DOHH2 (cell line): ENCODE data around the gene VTN.
"Not testable (repeated sequence)": the region's sequence is repeated elsewhere in the genome, so short reads cannot be mapped to it uniquely, and the experiment has no call there.

Source experiments
- H3F3A ChIP-seq: fragments of 200-600 bp; sonication (generic), shearing (Covaris generic); 2 replicates; pipeline ENCODE4 v1.6.0; 2016; ENCODE audit warnings: antibody characterized with exemption, mild to moderate bottlenecking; ENCODE audit not compliant: control insufficient read depth, insufficient read depth
- H3K27ac ChIP-seq: fragments of 200-600 bp; sonication (generic); 2 replicates; pipeline ENCODE4 v1.5.1; 2014; ENCODE audit warnings: low read depth, mild to moderate bottlenecking, low read length, moderate library complexity
- H3K27me3 ChIP-seq: fragments of 200-600 bp; sonication (generic); 2 replicates; pipeline ENCODE4 v1.6.1; 2014; ENCODE audit warnings: mild to moderate bottlenecking, low read length, mixed read lengths; ENCODE audit not compliant: control insufficient read depth
- H3K36me3 ChIP-seq: fragments of 200-600 bp; sonication (generic); 2 replicates; pipeline ENCODE4 v1.6.1; 2014; ENCODE audit warnings: mild to moderate bottlenecking, low read length, moderate library complexity, mixed read lengths; ENCODE audit not compliant: control insufficient read depth
- H3K4me1 ChIP-seq: fragments of 200-600 bp; sonication (generic); 2 replicates; pipeline ENCODE4 v1.6.1; 2014; ENCODE audit warnings: mild to moderate bottlenecking, low read length, mixed read lengths; ENCODE audit not compliant: control insufficient read depth
- H3K4me2 ChIP-seq: fragments of 200-600 bp; sonication (generic); 2 replicates; pipeline ENCODE4 v1.6.0; 2014; ENCODE audit warnings: mild to moderate bottlenecking, low read length, moderate library complexity
- H3K4me3 ChIP-seq: fragments of 200-600 bp; sonication (generic); 2 replicates; pipeline ENCODE4 v1.5.1; 2014; ENCODE audit warnings: mild to moderate bottlenecking, low read length, mixed read lengths
- H3K79me2 ChIP-seq: fragments of 200-600 bp; sonication (generic); 2 replicates; pipeline ENCODE4 v1.6.1; 2014; ENCODE audit warnings: mild to moderate bottlenecking, low read length, mixed read lengths; ENCODE audit not compliant: control insufficient read depth
- H3K9me2 ChIP-seq: fragments of 200-600 bp; sonication (generic); replicated peaks from 2 replicates; pipeline ENCODE4 v1.6.1; 2014; ENCODE audit warnings: mild to moderate bottlenecking, low read length, mixed read lengths; ENCODE audit not compliant: control insufficient read depth
- H3K9me3 ChIP-seq: fragments of 200-600 bp; sonication (generic); 2 replicates; pipeline ENCODE4 v1.6.1; 2014; ENCODE audit warnings: antibody characterized with exemption, low read length, mixed read lengths; ENCODE audit not compliant: control insufficient read depth, insufficient read depth
- H4K20me1 ChIP-seq: fragments of 200-600 bp; sonication (generic); 2 replicates; pipeline ENCODE4 v1.6.0; 2014; ENCODE audit warnings: low read depth, mild to moderate bottlenecking, antibody characterized with exemption, low read length, moderate library complexity; ENCODE audit not compliant: control insufficient read depth, insufficient read depth
- EZH2phosphoT487 ChIP-seq: fragments of 200-600 bp; sonication (generic); IDR thresholded peaks from 2 replicates; pipeline ENCODE4 v1.6.1; 2017; ENCODE audit warnings: borderline replicate concordance, mild to moderate bottlenecking, antibody characterized with exemption, low read length, moderate library complexity, mixed read lengths
- TF ChIP-seq, protein P1 (sequence below): fragments of 200-600 bp; sonication (generic); IDR thresholded peaks from one replicate; pipeline ENCODE4 v1.5.1; 2014; ENCODE audit warnings: antibody characterized with exemption, mild to moderate bottlenecking, low read depth, low read length; ENCODE audit not compliant: poor library complexity, severe bottlenecking

VTN gene

DNA sequence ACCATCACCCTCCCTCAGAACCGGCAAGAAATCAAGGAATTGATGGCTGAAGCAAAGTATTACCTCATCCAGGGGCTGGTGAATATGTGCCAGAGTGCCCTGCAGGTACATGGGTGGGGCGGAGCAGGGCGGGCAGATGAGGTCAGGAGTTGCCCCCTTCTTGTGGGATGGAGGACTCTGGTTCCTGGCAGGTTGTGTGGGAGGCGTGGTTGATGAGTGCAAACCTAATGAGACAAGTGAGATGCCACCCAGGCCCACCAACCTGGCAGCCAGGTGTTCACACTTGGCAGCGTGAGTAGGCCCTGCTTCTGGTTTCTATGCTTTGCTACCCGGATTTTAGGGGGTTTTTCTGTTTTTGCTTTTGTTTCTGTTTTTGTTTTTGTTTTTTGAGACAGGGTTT lies 29.7 kb downstream of the VTN start:
- peaks cover 33% of the 10 kb centered on the region for H3K36me3 ChIP-seq
- no peak for TF ChIP-seq EZH2phosphoT487
- TF ChIP-seq, protein P1, sequence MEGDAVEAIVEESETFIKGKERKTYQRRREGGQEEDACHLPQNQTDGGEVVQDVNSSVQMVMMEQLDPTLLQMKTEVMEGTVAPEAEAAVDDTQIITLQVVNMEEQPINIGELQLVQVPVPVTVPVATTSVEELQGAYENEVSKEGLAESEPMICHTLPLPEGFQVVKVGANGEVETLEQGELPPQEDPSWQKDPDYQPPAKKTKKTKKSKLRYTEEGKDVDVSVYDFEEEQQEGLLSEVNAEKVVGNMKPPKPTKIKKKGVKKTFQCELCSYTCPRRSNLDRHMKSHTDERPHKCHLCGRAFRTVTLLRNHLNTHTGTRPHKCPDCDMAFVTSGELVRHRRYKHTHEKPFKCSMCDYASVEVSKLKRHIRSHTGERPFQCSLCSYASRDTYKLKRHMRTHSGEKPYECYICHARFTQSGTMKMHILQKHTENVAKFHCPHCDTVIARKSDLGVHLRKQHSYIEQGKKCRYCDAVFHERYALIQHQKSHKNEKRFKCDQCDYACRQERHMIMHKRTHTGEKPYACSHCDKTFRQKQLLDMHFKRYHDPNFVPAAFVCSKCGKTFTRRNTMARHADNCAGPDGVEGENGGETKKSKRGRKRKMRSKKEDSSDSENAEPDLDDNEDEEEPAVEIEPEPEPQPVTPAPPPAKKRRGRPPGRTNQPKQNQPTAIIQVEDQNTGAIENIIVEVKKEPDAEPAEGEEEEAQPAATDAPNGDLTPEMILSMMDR = no peak
- H4K20me1 ChIP-seq = 0 out of 2 replicates have a peak, but pooled peaks cover 3% of the 10 kb centered on the region

DNA sequence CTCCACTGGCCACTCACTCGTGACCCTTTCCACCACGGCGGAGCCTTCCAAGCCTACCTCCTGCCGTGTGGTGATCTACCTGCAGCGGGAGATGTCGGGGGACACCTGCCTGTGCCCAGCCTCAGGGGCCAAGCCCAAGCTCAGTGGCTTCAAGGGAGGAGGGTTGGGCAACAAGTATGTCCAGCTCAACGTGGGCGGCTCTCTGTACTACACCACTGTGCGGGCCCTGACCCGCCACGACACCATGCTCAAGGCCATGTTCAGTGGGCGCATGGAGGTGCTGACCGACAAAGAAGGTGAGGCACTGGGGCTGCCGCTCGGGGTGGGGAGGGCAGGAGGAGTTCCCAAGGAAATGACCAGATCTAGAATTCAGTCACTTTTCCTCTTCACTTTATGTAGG lies 30.7 kb downstream of the VTN start:
- Histone ChIP-seq H3K9me2 (no peaks in the 10 kb centered on the region), H3K27me3 (no peaks in the 10 kb centered on the region), H3K79me2 (peaks cover 39% of the 10 kb centered on the region), H3K4me1 (peaks cover 17% of the 10 kb centered on the region), H3F3A (no peaks in the 10 kb centered on the region), H3K4me2 (no peak overlapping the region), H3K36me3 (peaks cover 26% of the 10 kb centered on the region), H4K20me1 (0 out of 2 replicates have a peak, but pooled peaks cover 3% of the 10 kb centered on the region), H3K27ac (no peak overlapping the region), H3K4me3 (no peak overlapping the region), H3K9me3 (no peaks in the 10 kb centered on the region)
- TF ChIP-seq EZH2phosphoT487 = no peak
- TF ChIP-seq, protein P1 = no peak

More for the DNA sequence above, 29.7 kb downstream of the VTN start:
- Histone ChIP-seq H3K4me1 (peaks cover 13% of the 10 kb centered on the region), H3K4me2 (no peak overlapping the region), H3K27me3 (no peaks in the 10 kb centered on the region), H3K9me2 (no peaks in the 10 kb centered on the region), H3F3A (no peaks in the 10 kb centered on the region), H3K27ac (no peak overlapping the region), H3K79me2 (peaks cover 31% of the 10 kb centered on the region), H3K9me3 (no peaks in the 10 kb centered on the region), H3K4me3 (no peak overlapping the region)

DNA sequence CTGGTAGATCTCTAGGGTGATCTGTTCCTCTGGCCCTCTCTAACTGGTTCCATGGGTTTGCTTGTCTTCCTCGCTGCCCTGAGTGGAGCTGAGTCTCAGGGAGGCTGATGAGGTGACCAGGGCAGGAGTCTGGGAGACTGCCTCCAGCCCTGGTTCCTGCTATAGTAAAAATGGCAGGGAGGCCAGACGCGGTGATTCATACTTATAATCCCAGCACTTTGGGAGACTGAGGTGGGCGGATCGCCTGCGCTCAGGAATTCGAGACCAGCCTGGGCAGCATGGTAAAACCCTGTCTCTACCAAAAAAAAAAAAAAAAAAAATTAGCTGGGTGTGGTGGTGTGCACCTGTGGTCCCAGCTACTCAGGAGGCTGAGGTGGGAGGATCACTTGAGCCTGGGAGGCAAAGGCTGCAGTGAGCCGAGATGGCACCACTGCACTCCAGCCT lies 31.3 kb downstream of the VTN start:
- H3K4me2 ChIP-seq, H3K4me3 ChIP-seq, H3K9me3 ChIP-seq, H3K27me3 ChIP-seq, H3F3A ChIP-seq, H3K27ac ChIP-seq, H4K20me1 ChIP-seq, H3K9me2 ChIP-seq: not testable (repeated sequence)
- Histone ChIP-seq H3K4me1 (peaks cover 22% of the 10 kb centered on the region), H3K36me3 (peaks cover 19% of the 10 kb centered on the region), H3K79me2 (peaks cover 39% of the 10 kb centered on the region)

DNA sequence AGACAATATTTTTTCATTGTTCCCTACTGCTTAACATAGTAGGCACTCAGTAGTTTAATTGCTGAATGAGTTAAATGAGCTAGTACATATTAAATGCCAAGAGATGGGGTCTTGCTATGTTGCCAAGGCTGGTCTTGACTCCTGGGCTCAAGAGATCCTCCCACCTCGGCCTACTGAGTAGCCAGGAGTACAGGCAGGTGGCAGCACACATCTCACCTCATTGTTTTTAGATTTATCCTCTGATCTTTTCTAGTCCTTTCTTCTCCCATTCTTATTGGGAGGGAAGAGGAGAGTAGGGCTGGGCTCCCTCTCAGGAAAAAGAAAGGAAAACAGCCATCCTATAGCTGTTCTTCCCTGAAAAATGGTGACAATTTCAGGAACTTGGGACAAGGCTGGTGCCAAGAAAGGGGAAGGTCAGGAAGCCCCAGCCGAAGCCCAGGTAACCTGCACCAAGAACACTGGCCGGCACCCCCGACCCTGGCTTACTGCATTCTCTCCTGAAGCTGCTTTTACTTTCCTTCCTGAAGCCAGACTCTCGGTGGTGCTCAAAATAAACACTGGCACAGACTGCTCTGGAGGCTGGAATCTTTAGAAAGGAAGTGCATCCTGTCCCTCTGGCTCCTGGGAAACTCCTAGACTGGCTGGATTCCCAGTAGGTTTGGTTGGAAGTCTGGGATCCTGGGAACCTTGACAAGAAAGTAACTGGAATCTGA lies 31.9 kb downstream of the VTN start:
- Histone ChIP-seq H3K27me3 (no peaks in the 10 kb centered on the region), H3F3A (0 out of 2 replicates have a peak, but pooled peaks cover 2% of the 10 kb centered on the region), H3K9me3 (no peaks in the 10 kb centered on the region), H3K4me1 (peaks cover 20% of the 10 kb centered on the region), H3K79me2 (peaks cover 39% of the 10 kb centered on the region), H3K4me2 (no peak overlapping the region), H3K4me3 (no peak overlapping the region), H3K27ac (no peak overlapping the region), H4K20me1 (0 out of 2 replicates have a peak, but pooled peaks cover 3% of the 10 kb centered on the region), H3K36me3 (peaks cover 16% of the 10 kb centered on the region), H3K9me2 (no peaks in the 10 kb centered on the region)
- no peak for TF ChIP-seq EZH2phosphoT487
- TF ChIP-seq, protein P1 = no peak
